Measurements from ENCODE around the gene ADAM33. TPM values are rescaled to one million over a fixed set of nuclear protein-coding genes. Genes with fewer than 3 reads are reported as not detected.

The ADAM33 gene
- total and polyA plus RNA-seq, 2 of the 8 experiments (the other 6 are each of a cell fraction or from before 2014, with no cell fraction given): 4.2 to 6.0 TPM

GRCh38 chr20:3646651-3647050, 35.2 kb downstream of the ADAM33 start:
- no peak overlapping the region for H4K5ac ChIP-seq (ENCODE audit: insufficient read length, low read depth, low read length)

More at GRCh38 chr20:3646651-3647050, 35.2 kb downstream of the ADAM33 start:
- Histone ChIP-seq H3K14ac (ENCODE audit: insufficient read length) (no peak overlapping the region), H3K23me2 (ENCODE audit: low read depth, low read length) (no peaks in the 10 kb centered on the region), H3K79me2 (ENCODE audit: control insufficient read depth in 1 of 2, insufficient read depth in 2 of 2, low read length in 2 of 2) (no peaks in the 10 kb centered on the region), H3K56ac (replicated peaks; ENCODE audit: insufficient read length, low read depth, low read length) (no peak overlapping the region), H3K4me2 (ENCODE audit: insufficient read depth in 1 of 2, low read depth in 2 of 2, low read length in 2 of 2) (no peak overlapping the region), H2AFZ (ENCODE audit: low read length) (no peak overlapping the region), H2BK5ac (ENCODE audit: low read depth, low read length) (no peak overlapping the region), H3K4me3 (ENCODE audit: extremely low read depth in 1 of 4, insufficient read depth in 2 of 4, low read depth in 3 of 4, low read length in 4 of 4) (no peak overlapping the region), H4K8ac (ENCODE audit: extremely low read depth, insufficient read depth, low read length) (no peak overlapping the region), H3K36me3 (ENCODE audit: control insufficient read depth in 2 of 4, insufficient read depth in 4 of 4, low read length in 3 of 4) (no peaks in the 10 kb centered on the region), H2BK15ac (ENCODE audit: low read length) (no peak overlapping the region), H3K23ac (ENCODE audit: insufficient read length) (no peak overlapping the region), H3K4me1 (replicated peaks in 1 of 4; ENCODE audit: control insufficient read depth in 3 of 4, insufficient read depth in 4 of 4, low read length in 3 of 4) (no peaks in the 10 kb centered on the region), H2AK5ac (ENCODE audit: low read depth, low read length) (no peak overlapping the region), H3K27me3 (replicated peaks in 1 of 4; ENCODE audit: control insufficient read depth in 3 of 4, extremely low read depth in 1 of 4, insufficient read depth in 3 of 4, low read length in 3 of 4) (no peaks in the 10 kb centered on the region; a peak in 2 of 7 replicates), H4K91ac (replicated peaks; ENCODE audit: insufficient read length, low read length) (no peak overlapping the region), H3K4ac (replicated peaks; ENCODE audit: insufficient read length, low read depth, low read length) (no peak overlapping the region), H3K9me3 (ENCODE audit: insufficient read depth in 2 of 2, low read depth in 1 of 2, low read length in 1 of 2) (no peaks in the 10 kb centered on the region), H4K20me1 (replicated peaks in 1 of 2; ENCODE audit: control insufficient read depth in 1 of 2, insufficient read depth in 2 of 2, low read length in 2 of 2) (no peaks in the 10 kb centered on the region), H2BK12ac (ENCODE audit: low read depth, low read length) (no peak overlapping the region), H2BK120ac (replicated peaks; ENCODE audit: low read depth, low read length) (no peak overlapping the region), H3K79me1 (ENCODE audit: low read depth, low read length) (no peaks in the 10 kb centered on the region), H3K27ac (ENCODE audit: low read depth, low read length) (no peak overlapping the region), H3K18ac (ENCODE audit: extremely low read depth, low read length) (no peak overlapping the region), H2BK20ac (ENCODE audit: low read length) (no peak overlapping the region), H3K9ac (replicated peaks in 1 of 4; ENCODE audit: extremely low read depth in 1 of 4, low read depth in 3 of 4, low read length in 3 of 4) (no peak overlapping the region)
- TF ChIP-seq RAD21 (IDR thresholded peaks at IDR 0.05 in 1 of 2, conservative IDR thresholded peaks at IDR 0.05 in 1 of 2; ENCODE audit: low read depth in 2 of 2, low read length in 2 of 2) (peak in 1 of 2 experiments; percentile 5; a peak in 1 of 4 replicates), BRCA1 (IDR thresholded peaks at IDR 0.05; ENCODE audit: low read depth, low read length) (no peak), SIN3A (conservative IDR thresholded peaks at IDR 0.05 in 1 of 2, IDR thresholded peaks at IDR 0.05 in 1 of 2; ENCODE audit: low read depth in 1 of 2, low read length in 2 of 2) (no peak)
- DNase-seq (ENCODE audit: low read depth in 1 of 2, low spot score in 2 of 2) (peak in 1 of 2 experiments; percentile 35), FAIRE-seq (no peak)
- 94% methylated on average over 13 of the region's 13 CpGs; no CpG with 5 or more reads in 1 of the 2 experiments for WGBS, 2 experiments (ENCODE audit: extremely low coverage in 1 of 2, insufficient coverage in 1 of 2, insufficient read length in 1 of 2, insufficient replicate concordance in 2 of 2, low coverage in 1 of 2, low lambda C conversion rate in 2 of 2, missing lambda C conversion rate in 1 of 2)
- POLR2A ChIA-PET (ENCODE audit: partially characterized antibody): no interaction called here
- CTCF ChIA-PET (ENCODE audit: partially characterized antibody): interaction anchor here (1.1 to 2.3 kb wide), 5 partner anchors 9 to 70 kb away, joined by 3 to 6 read pairs (median 3); no protein-coding TSS in a partner anchor

All from H1 (cell line).